GM18507 (cell line): ENCODE data around the gene TDRD3.
A peak's percentile ranks its signal among the peaks of the same experiment; 100 is the strongest.
"Not testable (repeated sequence)": the region's sequence is repeated elsewhere in the genome, so short reads cannot be mapped to it uniquely, and the experiment has no call there.

ENCODE experiments used
- DNase-seq: peaks from one replicate; pipeline ENCODE4 v3.0.0; 2011; ENCODE audit warnings: low read depth; ENCODE audit not compliant: insufficient read length; ENCODE audit errors: extremely low spot score
- FAIRE-seq: peaks from 2 replicates; lab custom pipeline; 2011; peaks lifted over from hg19 to GRCh38; lab: Jason Lieb, UNC

TDRD3 gene

DNA sequence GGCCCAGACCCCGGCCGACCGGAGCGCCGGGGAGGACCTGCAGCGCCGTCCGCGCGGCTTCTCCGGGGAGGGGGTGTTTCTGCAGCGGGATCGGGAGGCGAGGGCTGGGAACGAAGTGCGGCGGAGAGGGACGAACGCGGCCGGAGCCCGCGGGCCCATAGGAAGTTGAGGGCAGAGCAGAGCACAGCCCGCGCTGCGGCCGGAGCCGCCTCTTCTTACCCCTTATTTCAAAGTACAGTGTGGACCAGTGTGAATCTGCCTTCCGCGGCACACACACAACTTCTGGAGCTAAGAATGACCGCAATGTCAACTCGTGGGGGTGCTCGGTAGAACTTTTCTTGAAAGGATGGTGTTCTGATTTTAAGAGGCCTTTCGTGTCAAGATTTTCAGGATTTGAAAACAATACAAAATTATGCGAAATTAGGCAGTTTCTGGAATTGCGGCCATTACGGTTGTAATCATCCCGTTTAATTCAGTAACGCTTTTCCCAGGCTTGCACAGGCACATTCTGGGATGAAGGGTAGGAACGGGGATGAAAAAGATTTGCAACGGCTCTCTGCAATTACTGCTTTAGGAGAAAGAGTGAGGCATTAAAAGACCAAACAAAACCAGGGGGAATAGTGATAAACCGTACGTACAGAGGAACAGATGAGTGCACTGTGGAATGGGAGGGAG is 821 bp downstream of the TDRD3 start:
- FAIRE-seq (peak; percentile 76), DNase-seq (peak; percentile 17)

GRCh38 chr13:60398379-60398891 is 1.4 kb downstream of the TDRD3 start:
- peak; percentile 69 for FAIRE-seq
- DNase-seq = no peak

DNA sequence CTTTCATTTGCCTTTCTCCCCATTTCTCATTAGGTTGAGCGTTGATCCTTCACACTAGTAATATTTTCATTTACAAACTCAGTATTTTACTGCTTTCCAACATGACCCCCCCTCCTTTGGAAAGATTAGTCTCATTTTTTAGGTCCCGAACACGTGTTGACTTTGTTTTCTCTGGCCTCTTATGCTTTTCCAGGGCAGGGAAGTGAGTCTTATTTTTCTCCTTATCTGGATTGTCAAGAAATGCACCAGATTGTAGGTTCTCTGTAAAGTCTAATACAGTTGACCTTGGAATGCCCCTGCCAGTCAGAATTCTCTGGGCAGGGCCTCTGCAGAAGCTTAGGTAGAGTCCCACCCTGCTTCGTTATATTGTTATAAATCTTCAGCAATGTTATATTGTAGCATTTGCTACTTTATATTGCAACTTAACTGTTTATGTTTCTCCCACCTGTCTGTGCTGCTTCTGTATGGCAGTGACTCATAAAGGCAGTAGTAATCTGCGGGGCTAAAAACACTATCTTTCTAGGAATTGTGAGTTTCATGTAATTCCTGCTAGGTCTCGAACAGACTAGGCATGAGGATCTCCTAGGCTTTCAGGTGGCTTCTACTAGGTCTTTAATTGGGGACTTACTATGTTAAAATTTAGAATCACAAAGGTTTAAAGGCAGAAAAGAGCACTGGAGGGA is 2.0 kb downstream of the TDRD3 start:
- FAIRE-seq (no peak), DNase-seq (no peak)

GRCh38 chr13:60402022-60402421 is 5.0 kb downstream of the TDRD3 start:
- no peak for FAIRE-seq
- no peak for DNase-seq

DNA sequence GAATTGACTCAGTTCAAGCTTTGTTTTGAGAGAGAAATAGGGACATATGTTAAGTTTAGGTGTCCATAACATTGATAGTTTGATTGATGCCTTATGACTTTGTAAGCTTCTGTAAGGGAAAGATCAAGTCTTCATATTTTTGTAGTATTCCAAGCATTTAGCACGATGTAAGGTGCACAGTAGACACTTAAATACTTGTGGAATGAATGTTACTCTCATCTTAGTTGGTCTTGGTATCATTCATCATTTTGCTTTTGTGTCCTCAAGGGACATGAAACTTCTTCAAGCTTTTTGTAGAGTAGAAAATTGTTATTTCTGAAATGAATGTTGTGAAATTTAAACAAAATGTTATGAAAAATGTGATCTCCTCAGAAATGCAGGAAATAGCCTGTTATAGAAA is 10.1 kb downstream of the TDRD3 start:
- FAIRE-seq = no peak

DNA sequence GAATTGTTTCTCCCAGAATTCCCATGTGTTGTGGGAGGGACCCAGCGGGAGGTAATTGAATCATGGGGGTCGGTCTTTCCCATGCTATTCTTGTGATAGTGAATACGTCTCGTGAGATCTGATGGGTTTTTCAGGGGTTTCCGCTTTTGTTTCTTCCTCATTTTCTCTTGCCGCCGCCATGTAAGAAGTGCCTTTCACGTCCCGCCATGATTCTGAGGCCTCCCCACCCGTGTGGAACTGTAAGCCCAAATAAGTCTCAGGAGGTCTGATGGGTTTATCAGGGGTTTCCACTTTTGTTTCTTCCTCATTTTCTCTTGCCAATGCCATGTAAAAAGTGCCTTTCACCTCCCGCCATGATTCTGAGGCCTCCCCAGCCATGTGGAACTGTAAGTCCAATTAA is 10.8 kb downstream of the TDRD3 start:
- FAIRE-seq = not testable (repeated sequence)

More for the DNA sequence above, 10.1 kb downstream of the TDRD3 start:
- DNase-seq = no peak

DNA sequence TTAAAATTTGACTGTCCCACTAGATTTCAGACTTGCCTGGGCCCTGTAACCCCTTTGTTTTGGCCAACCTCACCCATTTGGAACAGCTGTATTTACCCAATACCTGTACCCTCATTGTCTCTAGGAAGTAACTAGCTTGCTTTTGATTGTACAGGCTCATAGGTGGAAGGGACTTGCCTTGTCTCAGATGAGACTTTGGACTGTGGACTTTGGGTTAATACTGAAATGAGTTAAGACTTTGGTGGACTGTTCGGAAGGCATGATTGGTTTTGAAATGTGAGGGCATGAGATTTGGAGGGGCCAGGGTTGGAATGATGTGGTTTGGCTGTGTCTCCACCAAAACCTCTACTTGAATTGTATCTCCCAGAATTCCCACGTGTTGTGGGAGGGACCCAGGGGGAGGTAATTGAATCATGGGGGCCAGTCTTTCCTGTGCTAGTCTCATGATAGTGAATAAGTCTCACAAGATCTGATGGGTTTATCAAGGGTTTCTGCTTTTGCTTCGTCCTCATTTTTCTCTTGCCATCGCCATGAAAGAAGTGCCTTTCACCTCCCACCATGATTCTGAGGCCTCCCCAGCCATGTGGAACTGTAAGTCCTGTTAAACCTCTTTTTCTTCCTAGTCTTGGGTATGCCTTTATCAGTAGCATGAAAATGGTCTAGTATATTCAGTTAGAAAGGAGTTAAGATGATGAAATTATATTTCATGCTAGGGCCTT is 12.7 kb downstream of the TDRD3 start:
- FAIRE-seq, DNase-seq: not testable (repeated sequence)

More for the DNA sequence above, 10.8 kb downstream of the TDRD3 start:
- not testable (repeated sequence) for DNase-seq

DNA sequence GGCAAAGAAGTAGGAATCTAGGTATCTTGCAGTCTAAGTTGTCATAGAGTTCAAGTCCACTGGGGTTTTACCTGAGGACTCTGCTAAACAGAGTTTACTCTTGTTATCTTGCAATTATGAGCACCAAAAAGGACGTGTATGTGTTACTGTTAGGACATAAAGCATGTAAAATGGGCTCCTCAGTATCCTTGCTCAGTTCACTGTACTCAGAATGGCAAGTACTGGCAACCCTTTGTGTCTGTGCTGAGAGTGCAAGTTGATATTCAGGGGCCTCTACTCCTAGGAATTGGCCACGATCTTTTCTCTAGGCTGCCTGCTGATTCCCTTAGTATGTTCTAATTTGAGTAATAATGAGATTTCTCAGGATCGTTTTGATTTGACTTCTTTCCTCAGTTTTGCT is 13.3 kb downstream of the TDRD3 start:
- DNase-seq (no peak), FAIRE-seq (no peak)

GRCh38 chr13:60411464-60411863 is 14.4 kb downstream of the TDRD3 start:
- DNase-seq (no peak), FAIRE-seq (no peak)

DNA sequence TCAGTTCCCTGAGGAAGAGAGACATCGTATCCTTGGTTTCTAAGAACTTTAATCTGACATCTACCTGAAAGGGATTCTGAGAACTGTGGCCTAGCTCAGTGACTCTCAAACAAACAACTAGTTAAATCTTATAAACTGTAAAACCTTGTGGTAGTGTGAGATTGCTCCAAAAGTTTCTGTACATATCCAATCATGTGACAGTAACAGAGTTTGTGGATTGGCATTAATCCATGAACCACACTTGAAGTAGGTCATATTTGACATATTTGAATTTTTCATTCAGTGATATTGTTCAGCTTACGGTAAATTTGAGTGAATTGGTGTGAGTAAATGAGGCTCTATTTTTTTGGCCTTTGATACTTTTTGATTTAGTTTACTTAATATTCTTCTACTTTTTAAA is 15.0 kb downstream of the TDRD3 start:
- FAIRE-seq = no peak
- DNase-seq = no peak

DNA sequence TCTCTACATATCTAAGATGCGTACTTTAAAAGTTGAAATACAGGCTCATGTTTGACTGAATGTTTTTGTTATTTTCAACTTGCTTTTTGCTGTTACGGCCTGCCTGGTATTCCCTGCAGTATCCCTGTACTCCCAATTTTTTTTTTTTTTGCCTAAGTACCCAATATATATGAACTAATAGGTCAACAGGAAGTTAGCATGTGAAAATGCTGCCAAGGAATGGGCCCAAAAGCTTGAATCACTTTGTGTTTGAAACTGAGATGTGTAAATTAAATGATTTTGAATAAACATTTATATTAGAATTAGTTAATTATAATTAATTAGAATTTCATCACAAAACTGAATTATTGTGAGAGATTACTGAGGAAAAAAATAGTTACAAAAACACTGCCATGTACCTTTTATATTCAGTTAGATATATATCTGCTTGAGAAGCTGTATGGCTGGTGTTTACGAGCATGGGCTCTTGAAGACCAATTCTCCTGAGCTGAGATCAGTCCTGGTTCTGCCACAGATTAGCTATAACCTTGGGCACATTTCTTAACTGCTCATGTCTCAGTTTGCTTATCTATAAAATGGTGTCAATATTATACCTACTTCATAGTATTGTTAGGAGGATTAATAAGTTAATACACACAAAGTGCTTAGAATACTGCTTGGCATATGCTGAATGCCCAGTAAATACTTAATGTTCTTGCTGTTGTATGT is 16.0 kb downstream of the TDRD3 start:
- FAIRE-seq = no peak
- DNase-seq = no peak

DNA sequence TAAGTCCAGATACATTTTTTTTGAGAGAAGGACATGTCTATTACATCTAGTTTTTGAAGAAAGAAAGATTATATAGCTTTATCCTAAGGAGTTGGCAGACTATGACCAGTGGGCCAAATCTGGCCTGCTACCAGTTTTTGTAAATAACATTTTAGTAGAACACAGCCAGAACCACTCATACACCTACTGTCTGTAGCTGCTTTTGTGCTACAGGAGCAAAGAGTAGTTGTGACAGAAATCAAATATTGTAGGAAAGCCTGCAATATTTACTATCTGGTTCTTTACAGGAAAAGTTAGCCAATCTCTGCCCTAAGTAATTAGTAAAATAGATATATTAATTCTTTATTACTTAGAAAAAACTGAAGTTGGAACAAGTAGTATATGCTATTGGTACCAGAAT is 17.2 kb downstream of the TDRD3 start:
- no peak for DNase-seq
- no peak for FAIRE-seq

DNA sequence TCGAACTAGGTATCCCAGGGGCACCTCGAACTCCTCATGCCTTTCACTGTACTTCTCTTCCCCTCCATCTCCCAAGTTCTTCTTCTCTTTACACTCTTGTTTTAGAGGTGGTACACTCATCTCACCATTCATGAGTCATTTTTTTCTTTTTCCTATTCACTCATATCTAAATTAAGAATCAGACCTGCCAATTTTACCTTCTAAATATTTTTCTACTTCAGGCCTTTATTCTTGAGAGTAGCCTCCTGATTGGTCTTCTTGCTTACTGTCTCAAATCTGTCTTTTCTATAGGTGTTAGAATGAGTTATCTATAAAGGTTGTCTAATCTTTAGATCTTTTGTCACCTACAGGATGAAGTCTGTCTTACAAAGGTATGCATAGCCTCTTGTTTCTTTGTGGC is 20.7 kb downstream of the TDRD3 start:
- DNase-seq (no peak), FAIRE-seq (no peak)

DNA sequence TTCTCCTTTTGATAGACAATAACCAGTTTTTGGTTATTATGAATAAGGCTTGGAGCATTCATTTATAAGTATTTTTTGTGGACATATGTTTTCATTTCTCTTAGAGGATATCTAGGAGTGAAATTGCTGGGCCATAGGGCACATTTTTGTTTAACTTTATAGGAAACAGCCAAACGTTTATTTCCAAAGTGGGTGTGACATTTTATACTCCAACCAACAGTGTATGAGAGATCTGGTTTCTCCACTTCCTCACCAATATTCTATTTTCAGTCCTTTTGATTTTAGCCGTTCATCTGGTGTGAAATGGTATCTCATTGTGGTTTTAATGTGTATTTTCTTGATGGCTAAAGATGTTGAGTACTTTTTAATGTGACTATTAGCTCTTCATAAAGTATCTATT is 21.9 kb downstream of the TDRD3 start:
- no peak for DNase-seq
- no peak for FAIRE-seq

- DNase-seq = no peak
- FAIRE-seq = no peak
Observed at GRCh38 chr13:60425332-60425731, 28.3 kb downstream of the TDRD3 start.

- no peak for FAIRE-seq
- no peak for DNase-seq
Observed at GRCh38 chr13:60426075-60426474, 29.1 kb downstream of the TDRD3 start.

DNA sequence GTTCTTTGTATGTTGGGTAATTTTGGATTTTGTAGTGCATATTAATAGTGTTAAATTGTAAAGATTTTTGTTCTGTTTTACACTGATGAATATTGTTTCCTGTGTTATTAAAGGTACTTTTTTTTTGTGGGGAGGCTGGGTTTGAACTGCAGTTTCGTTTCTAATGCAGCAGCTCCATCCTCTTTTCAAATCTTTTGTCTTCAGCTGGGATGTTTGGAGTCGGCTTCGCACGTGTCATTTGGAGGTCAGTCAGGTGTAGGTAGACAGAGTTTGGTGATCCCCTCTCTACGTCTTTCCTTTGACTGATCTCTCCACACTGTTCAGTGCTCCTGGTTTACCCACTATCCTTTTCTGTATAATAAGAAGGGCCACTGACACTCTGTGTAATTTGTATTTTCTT is 30.3 kb downstream of the TDRD3 start:
- DNase-seq = no peak

GRCh38 chr13:60431108-60431700 is 34.2 kb downstream of the TDRD3 start:
- peak; percentile 91 for FAIRE-seq
- no peak for DNase-seq

More for the DNA sequence above, 30.3 kb downstream of the TDRD3 start:
- FAIRE-seq = peak; percentile 79

GRCh38 chr13:60433505-60433904 is 36.5 kb downstream of the TDRD3 start:
- DNase-seq = no peak

More at GRCh38 chr13:60433505-60433904, 36.5 kb downstream of the TDRD3 start:
- no peak for FAIRE-seq
